ENCODE measurements around the gene ASPSCR1. TPM values are rescaled to one million over a fixed set of nuclear protein-coding genes. Genes with fewer than 3 reads are reported as not detected.
A peak's percentile ranks its signal among the peaks of the same experiment; 100 is the strongest.

The ASPSCR1 gene
- total and polyA plus RNA-seq, 2 of the 13 experiments (the other 11 are each of a cell fraction or from before 2014, with no cell fraction given): 274 to 314 TPM

DNA sequence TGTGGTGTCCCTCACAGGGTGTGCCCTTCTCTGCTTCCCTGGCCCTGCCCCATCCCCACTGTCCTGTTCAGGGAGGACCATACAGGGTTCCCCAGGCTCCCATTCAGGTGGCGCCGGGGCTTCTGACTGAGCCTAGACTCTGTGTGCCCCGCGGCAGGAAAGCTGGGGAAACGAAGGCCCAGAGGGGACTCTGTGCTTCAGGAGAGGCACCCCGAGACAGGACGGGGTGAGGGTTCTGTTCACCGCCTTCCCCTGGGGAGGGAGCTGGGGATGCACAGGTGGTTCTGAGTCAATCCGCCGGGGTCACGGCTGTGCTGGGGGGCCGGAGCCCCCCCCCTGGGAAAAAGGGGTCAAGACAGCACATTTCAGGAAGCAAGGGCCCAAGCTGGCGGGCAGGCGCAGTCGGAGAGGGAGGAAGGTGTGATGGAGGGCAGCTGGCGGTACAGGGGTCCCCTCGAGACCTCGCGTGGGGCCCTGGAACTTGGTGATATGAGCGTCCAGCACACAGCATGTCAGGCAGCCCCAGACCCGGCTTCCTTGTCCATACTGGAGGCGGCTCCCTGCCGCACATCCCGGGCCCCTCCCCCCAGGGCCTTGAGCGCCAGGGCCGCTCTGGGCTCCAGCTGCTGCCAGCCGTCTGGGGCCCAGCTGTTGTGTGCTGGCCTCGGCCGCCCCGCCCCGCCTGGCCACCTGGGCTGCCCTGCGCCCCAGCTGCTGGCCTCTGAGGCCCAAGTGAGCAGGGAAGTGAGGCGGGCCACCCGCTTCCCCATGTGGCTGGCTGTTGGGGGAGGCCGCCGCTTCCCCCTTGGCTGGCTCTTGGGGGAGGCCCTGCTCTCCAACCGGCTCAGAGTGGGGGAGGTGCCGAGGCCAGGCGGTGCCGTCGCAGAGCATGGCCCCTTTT, 10.8 kb upstream of the ASPSCR1 start (continued):
- TF ChIP-seq ZNF230 (CRISPR knock-in tag; IDR thresholded peaks at IDR 0.05) (no peak; the same call in 1 of the 2 replicates), ZNF619 (CRISPR knock-in tag; IDR thresholded peaks at IDR 0.05) (peak; percentile 59), TOPORS (CRISPR knock-in tag; IDR thresholded peaks at IDR 0.05) (peak; percentile 84; the same call in 1 of the 2 replicates), ZNF552 (CRISPR knock-in tag; IDR thresholded peaks at IDR 0.05; ENCODE audit: borderline replicate concordance) (peak; percentile 93; the same call in 1 of the 2 replicates), ZNF264 (CRISPR knock-in tag; IDR thresholded peaks at IDR 0.05) (peak; percentile 26; the same call in 1 of the 2 replicates), ZFP1 (CRISPR knock-in tag; IDR thresholded peaks at IDR 0.05) (peak; percentile 76; the same call in 1 of the 2 replicates), SIX4 (CRISPR knock-in tag; IDR thresholded peaks at IDR 0.05) (peak; percentile 72), PLRG1 (conservative IDR thresholded peaks at IDR 0.05) (no peak), ZC3H4 (CRISPR knock-in tag; IDR thresholded peaks at IDR 0.05; ENCODE audit: borderline replicate concordance) (peak; percentile 81; the same call in 1 of the 2 replicates), THAP11 (CRISPR knock-in tag; IDR thresholded peaks at IDR 0.05) (peak; percentile 83), FLYWCH1 (CRISPR knock-in tag; IDR thresholded peaks at IDR 0.05) (no peak), RELA (CRISPR knock-in tag; IDR thresholded peaks at IDR 0.05) (peak; percentile 88; the same call in 1 of the 2 replicates), GZF1 (CRISPR knock-in tag; IDR thresholded peaks at IDR 0.05) (peak; percentile 91; the same call in 1 of the 2 replicates), U2AF2 (IDR thresholded peaks at IDR 0.05; ENCODE audit: low read depth, low read length) (no peak), AHR (CRISPR knock-in tag; IDR thresholded peaks at IDR 0.05) (peak; percentile 92), SMARCC2 (IDR thresholded peaks at IDR 0.05) (no peak), ZMAT3 (CRISPR knock-in tag; conservative IDR thresholded peaks at IDR 0.05) (no peak; the same call in 1 of the 2 replicates)
- TF ChIP-seq, protein P1, sequence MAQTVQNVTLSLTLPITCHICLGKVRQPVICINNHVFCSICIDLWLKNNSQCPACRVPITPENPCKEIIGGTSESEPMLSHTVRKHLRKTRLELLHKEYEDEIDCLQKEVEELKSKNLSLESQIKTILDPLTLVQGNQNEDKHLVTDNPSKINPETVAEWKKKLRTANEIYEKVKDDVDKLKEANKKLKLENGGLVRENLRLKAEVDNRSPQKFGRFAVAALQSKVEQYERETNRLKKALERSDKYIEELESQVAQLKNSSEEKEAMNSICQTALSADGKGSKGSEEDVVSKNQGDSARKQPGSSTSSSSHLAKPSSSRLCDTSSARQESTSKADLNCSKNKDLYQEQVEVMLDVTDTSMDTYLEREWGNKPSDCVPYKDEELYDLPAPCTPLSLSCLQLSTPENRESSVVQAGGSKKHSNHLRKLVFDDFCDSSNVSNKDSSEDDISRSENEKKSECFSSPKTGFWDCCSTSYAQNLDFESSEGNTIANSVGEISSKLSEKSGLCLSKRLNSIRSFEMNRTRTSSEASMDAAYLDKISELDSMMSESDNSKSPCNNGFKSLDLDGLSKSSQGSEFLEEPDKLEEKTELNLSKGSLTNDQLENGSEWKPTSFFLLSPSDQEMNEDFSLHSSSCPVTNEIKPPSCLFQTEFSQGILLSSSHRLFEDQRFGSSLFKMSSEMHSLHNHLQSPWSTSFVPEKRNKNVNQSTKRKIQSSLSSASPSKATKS (CRISPR knock-in tag; IDR thresholded peaks at IDR 0.05): peak; percentile 97; the same call in 1 of the 2 replicates
- TF ChIP-seq, protein P2, sequence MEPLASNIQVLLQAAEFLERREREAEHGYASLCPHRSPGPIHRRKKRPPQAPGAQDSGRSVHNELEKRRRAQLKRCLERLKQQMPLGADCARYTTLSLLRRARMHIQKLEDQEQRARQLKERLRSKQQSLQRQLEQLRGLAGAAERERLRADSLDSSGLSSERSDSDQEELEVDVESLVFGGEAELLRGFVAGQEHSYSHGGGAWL (CRISPR knock-in tag; IDR thresholded peaks at IDR 0.05): peak; percentile 97
- TF ChIP-seq, protein P3, sequence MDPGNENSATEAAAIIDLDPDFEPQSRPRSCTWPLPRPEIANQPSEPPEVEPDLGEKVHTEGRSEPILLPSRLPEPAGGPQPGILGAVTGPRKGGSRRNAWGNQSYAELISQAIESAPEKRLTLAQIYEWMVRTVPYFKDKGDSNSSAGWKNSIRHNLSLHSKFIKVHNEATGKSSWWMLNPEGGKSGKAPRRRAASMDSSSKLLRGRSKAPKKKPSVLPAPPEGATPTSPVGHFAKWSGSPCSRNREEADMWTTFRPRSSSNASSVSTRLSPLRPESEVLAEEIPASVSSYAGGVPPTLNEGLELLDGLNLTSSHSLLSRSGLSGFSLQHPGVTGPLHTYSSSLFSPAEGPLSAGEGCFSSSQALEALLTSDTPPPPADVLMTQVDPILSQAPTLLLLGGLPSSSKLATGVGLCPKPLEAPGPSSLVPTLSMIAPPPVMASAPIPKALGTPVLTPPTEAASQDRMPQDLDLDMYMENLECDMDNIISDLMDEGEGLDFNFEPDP (CRISPR knock-in tag; conservative IDR thresholded peaks at IDR 0.05): no peak
- TF ChIP-seq, protein P4, sequence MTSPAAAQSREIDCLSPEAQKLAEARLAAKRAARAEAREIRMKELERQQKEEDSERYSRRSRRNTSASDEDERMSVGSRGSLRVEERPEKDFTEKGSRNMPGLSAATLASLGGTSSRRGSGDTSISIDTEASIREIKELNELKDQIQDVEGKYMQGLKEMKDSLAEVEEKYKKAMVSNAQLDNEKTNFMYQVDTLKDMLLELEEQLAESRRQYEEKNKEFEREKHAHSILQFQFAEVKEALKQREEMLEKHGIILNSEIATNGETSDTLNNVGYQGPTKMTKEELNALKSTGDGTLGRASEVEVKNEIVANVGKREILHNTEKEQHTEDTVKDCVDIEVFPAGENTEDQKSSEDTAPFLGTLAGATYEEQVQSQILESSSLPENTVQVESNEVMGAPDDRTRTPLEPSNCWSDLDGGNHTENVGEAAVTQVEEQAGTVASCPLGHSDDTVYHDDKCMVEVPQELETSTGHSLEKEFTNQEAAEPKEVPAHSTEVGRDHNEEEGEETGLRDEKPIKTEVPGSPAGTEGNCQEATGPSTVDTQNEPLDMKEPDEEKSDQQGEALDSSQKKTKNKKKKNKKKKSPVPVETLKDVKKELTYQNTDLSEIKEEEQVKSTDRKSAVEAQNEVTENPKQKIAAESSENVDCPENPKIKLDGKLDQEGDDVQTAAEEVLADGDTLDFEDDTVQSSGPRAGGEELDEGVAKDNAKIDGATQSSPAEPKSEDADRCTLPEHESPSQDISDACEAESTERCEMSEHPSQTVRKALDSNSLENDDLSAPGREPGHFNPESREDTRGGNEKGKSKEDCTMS (CRISPR knock-in tag; conservative IDR thresholded peaks at IDR 0.05): 0 out of 2 replicates have a peak, but pooled peaks have one; percentile 48
- TF ChIP-seq, protein P5, sequence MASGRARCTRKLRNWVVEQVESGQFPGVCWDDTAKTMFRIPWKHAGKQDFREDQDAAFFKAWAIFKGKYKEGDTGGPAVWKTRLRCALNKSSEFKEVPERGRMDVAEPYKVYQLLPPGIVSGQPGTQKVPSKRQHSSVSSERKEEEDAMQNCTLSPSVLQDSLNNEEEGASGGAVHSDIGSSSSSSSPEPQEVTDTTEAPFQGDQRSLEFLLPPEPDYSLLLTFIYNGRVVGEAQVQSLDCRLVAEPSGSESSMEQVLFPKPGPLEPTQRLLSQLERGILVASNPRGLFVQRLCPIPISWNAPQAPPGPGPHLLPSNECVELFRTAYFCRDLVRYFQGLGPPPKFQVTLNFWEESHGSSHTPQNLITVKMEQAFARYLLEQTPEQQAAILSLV (CRISPR knock-in tag; IDR thresholded peaks at IDR 0.05; ENCODE audit: borderline replicate concordance): peak; percentile 89; the same call in 1 of the 2 replicates
